RWPE2 (cell line): ENCODE results near the gene POLA2.
"Not testable (repeated sequence)": the region's sequence is repeated elsewhere in the genome, so short reads cannot be mapped to it uniquely, and the experiment has no call there.

Experiments
- ATAC-seq: fragments of 200-7000 bp; cut with Tn5 transposase; 3 replicates; pipeline ENCODE4 v1.9.1; 2021; ENCODE audit warnings: low read depth
- DNase-seq: peaks from one replicate; pipeline ENCODE4 v3.0.0-alpha.2; 2020; ENCODE audit warnings: low spot score
- H3K27ac ChIP-seq: fragments of 450-650 bp; 2 replicates; pipeline ENCODE4 v1.5.1; 2017; ENCODE audit warnings: mild to moderate bottlenecking; ENCODE audit not compliant: poor library complexity, severe bottlenecking
- H3K27me3 ChIP-seq: fragments of 250-450 bp; sonication (Bioruptor Pico); 2 replicates; pipeline ENCODE4 v1.5.1; 2021; ENCODE audit warnings: mild to moderate bottlenecking, moderate library complexity; ENCODE audit not compliant: insufficient read depth, poor library complexity, severe bottlenecking
- H3K36me3 ChIP-seq: fragments of 250-450 bp; sonication (Bioruptor Pico); 2 replicates; pipeline ENCODE4 v1.5.1; 2020; ENCODE audit warnings: low read depth, mild to moderate bottlenecking, moderate library complexity
- H3K4me1 ChIP-seq: fragments of 250-450 bp; sonication (Bioruptor Pico); 2 replicates; pipeline ENCODE4 v1.5.1; 2021; ENCODE audit warnings: mild to moderate bottlenecking, moderate library complexity; ENCODE audit not compliant: insufficient read depth, poor library complexity, severe bottlenecking
- H3K4me3 ChIP-seq: fragments of 250-450 bp; sonication (Bioruptor Pico); 2 replicates; pipeline ENCODE4 v1.5.1; 2021; ENCODE audit warnings: mild to moderate bottlenecking, moderate library complexity; ENCODE audit not compliant: severe bottlenecking
- H3K9me3 ChIP-seq: fragments of 250-450 bp; sonication (Bioruptor Pico); 2 replicates; pipeline ENCODE4 v1.5.1; 2021; ENCODE audit warnings: mild to moderate bottlenecking, moderate library complexity; ENCODE audit not compliant: severe bottlenecking
- CTCF ChIP-seq: fragments of 450-650 bp; IDR thresholded peaks from one replicate; pipeline ENCODE4 v1.5.1; 2017; ENCODE audit warnings: mild to moderate bottlenecking, moderate library complexity; ENCODE audit not compliant: poor library complexity, severe bottlenecking

Gene POLA2

GRCh38 chr11:65242389-65242788, 19.4 kb upstream of the POLA2 start:
- TF ChIP-seq CTCF: no peak
- H3K36me3 ChIP-seq: no peaks in the 10 kb centered on the region

GRCh38 chr11:65243797-65244196, 18.0 kb upstream of the POLA2 start:
- DNase-seq (no peak), ATAC-seq (no peak)
- no peak for TF ChIP-seq CTCF
- Histone ChIP-seq H3K9me3 (peaks cover 3% of the 10 kb centered on the region), H3K27me3 (no peaks in the 10 kb centered on the region), H3K36me3 (no peaks in the 10 kb centered on the region), H3K4me3 (no peak overlapping the region), H3K27ac (no peak overlapping the region), H3K4me1 (no peaks in the 10 kb centered on the region)

More at GRCh38 chr11:65242389-65242788, 19.4 kb upstream of the POLA2 start:
- Histone ChIP-seq H3K27me3 (no peaks in the 10 kb centered on the region), H3K4me3 (no peak overlapping the region), H3K9me3 (peaks cover 3% of the 10 kb centered on the region), H3K27ac (no peak overlapping the region), H3K4me1 (no peaks in the 10 kb centered on the region)
- ATAC-seq: no peak
- DNase-seq: no peak

- ATAC-seq, H3K4me3 ChIP-seq: not testable (repeated sequence)
Measured at GRCh38 chr11:65245046-65245445, 16.7 kb upstream of the POLA2 start.

GRCh38 chr11:65246506-65246905, 15.3 kb upstream of the POLA2 start:
- TF ChIP-seq CTCF: no peak
- no peak overlapping the region for H3K27ac ChIP-seq
- H3K4me1 ChIP-seq: no peaks in the 10 kb centered on the region
- peaks cover 3% of the 10 kb centered on the region for H3K9me3 ChIP-seq
- ATAC-seq (no peak), DNase-seq (no peak)
- H3K4me3 ChIP-seq: no peak overlapping the region
- H3K36me3 ChIP-seq: no peaks in the 10 kb centered on the region
- H3K27me3 ChIP-seq: no peaks in the 10 kb centered on the region

More at GRCh38 chr11:65245046-65245445, 16.7 kb upstream of the POLA2 start:
- not testable (repeated sequence) for H3K27ac ChIP-seq, H3K36me3 ChIP-seq, H3K9me3 ChIP-seq, DNase-seq, H3K27me3 ChIP-seq, H3K4me1 ChIP-seq

- H3K27me3 ChIP-seq, H3K9me3 ChIP-seq, H3K4me1 ChIP-seq, DNase-seq, H3K4me3 ChIP-seq, H3K36me3 ChIP-seq, H3K27ac ChIP-seq, ATAC-seq: not testable (repeated sequence)
Measured at GRCh38 chr11:65248184-65248710, 13.5 kb upstream of the POLA2 start.

GRCh38 chr11:65251476-65251875, 10.3 kb upstream of the POLA2 start:
- Histone ChIP-seq H3K27me3 (no peaks in the 10 kb centered on the region), H3K27ac (no peak overlapping the region), H3K4me3 (no peak overlapping the region), H3K36me3 (no peaks in the 10 kb centered on the region), H3K4me1 (no peaks in the 10 kb centered on the region), H3K9me3 (no peaks in the 10 kb centered on the region)
- DNase-seq (no peak), ATAC-seq (peak; percentile 38; the same call in 1 of the 3 replicates)
- no peak for TF ChIP-seq CTCF
